Bronchial epithelial cell (primary cell): Measurements from ENCODE around the gene TMEM243. TPM values are rescaled to one million over a fixed set of nuclear protein-coding genes. Genes with fewer than 3 reads are reported as not detected.

Experiments
- DNase-seq: peaks from one replicate; pipeline ENCODE4 v3.0.0-alpha.2; 2010; ENCODE audit warnings: low read depth
- FAIRE-seq: peaks from 2 replicates; lab custom pipeline; 2011; peaks lifted over from hg19 to GRCh38; lab: Jason Lieb, UNC
- H3K27me3 ChIP-seq: 2 replicates; pipeline ENCODE4 v1.5.1; 2011; ENCODE audit warnings: low read length; ENCODE audit not compliant: control insufficient read depth, insufficient read depth
- H3K36me3 ChIP-seq: 2 replicates; pipeline ENCODE4 v1.5.1; 2011; ENCODE audit warnings: low read length; ENCODE audit not compliant: control insufficient read depth, insufficient read depth
- H3K4me3 ChIP-seq: 2 replicates; pipeline ENCODE4 v1.5.1; 2011; ENCODE audit warnings: mild to moderate bottlenecking, low read depth, low read length, control low read depth
- CTCF ChIP-seq: IDR thresholded peaks from 2 replicates; pipeline ENCODE4 v1.5.1; 2011; ENCODE audit warnings: mild to moderate bottlenecking, moderate library complexity, low read length, control low read depth, inconsistent platforms; ENCODE audit not compliant: insufficient read depth, severe bottlenecking
- total RNA-seq: library from RNA; depleted of rRNA; stranded (reverse); fragments of >200 nt; gene quantifications from 2 replicates; pipeline ENCODE4 v1.2.1, GENCODE V29; 2014

TMEM243 gene
- total RNA-seq, 1 donor from 2014 or later: 26.9 TPM

- no peak for TF ChIP-seq CTCF
- Histone ChIP-seq H3K4me3 (no peak overlapping the region), H3K27me3 (no peaks in the 10 kb centered on the region), H3K36me3 (no peaks in the 10 kb centered on the region)
- FAIRE-seq: no peak
- peak; percentile 20 for DNase-seq
Measured at GRCh38 chr7:87234949-87235348, 15.4 kb upstream of the TMEM243 start.

GRCh38 chr7:87231711-87232110 lies 12.2 kb upstream of the TMEM243 start:
- Histone ChIP-seq H3K27me3 (no peaks in the 10 kb centered on the region), H3K4me3 (no peak overlapping the region), H3K36me3 (no peaks in the 10 kb centered on the region)
- TF ChIP-seq CTCF: no peak
- FAIRE-seq (no peak), DNase-seq (no peak)

- no peaks in the 10 kb centered on the region for H3K36me3 ChIP-seq
Measured at GRCh38 chr7:87231258-87231657, 11.7 kb upstream of the TMEM243 start.

GRCh38 chr7:87226495-87226894 lies 7.0 kb upstream of the TMEM243 start:
- no peaks in the 10 kb centered on the region for H3K27me3 ChIP-seq
- no peaks in the 10 kb centered on the region for H3K36me3 ChIP-seq
- TF ChIP-seq CTCF: no peak
- FAIRE-seq (no peak), DNase-seq (no peak)
- H3K4me3 ChIP-seq: no peak overlapping the region

More at GRCh38 chr7:87231258-87231657, 11.7 kb upstream of the TMEM243 start:
- no peaks in the 10 kb centered on the region for H3K27me3 ChIP-seq
- H3K4me3 ChIP-seq: no peak overlapping the region
- no peak for TF ChIP-seq CTCF
- no peak for DNase-seq
- FAIRE-seq: no peak

GRCh38 chr7:87225696-87226095 lies 6.2 kb upstream of the TMEM243 start:
- Histone ChIP-seq H3K4me3 (no peak overlapping the region), H3K36me3 (no peaks in the 10 kb centered on the region), H3K27me3 (no peaks in the 10 kb centered on the region)
- DNase-seq: peak; percentile 81
- TF ChIP-seq CTCF: no peak
- no peak for FAIRE-seq

- peak; percentile 75 for DNase-seq
Measured at GRCh38 chr7:87223666-87224065, 4.1 kb upstream of the TMEM243 start.

More at GRCh38 chr7:87223666-87224065, 4.1 kb upstream of the TMEM243 start:
- Histone ChIP-seq H3K4me3 (no peak overlapping the region), H3K27me3 (no peaks in the 10 kb centered on the region), H3K36me3 (no peaks in the 10 kb centered on the region)
- no peak for FAIRE-seq
- TF ChIP-seq CTCF: no peak
